ENCODE results near the gene POLA2.

Gene POLA2

GRCh38 chr11:65216830-65217229, 44.9 kb upstream of the POLA2 start:
- no peak for DNase-seq (ENCODE audit: low read depth)
- no peak overlapping the region for H3K4me3 ChIP-seq (ENCODE audit: low read depth, low read length)
- TF ChIP-seq CTCF (IDR thresholded peaks at IDR 0.05; ENCODE audit: insufficient read depth, low read depth, low read length, missing control alignments): no peak

- no peak overlapping the region for H3K4me3 ChIP-seq (ENCODE audit: low read depth, low read length)
- DNase-seq (ENCODE audit: low read depth): no peak
- no peak for TF ChIP-seq CTCF (IDR thresholded peaks at IDR 0.05; ENCODE audit: insufficient read depth, low read depth, low read length, missing control alignments)
These were observed 44.0 kb upstream of the POLA2 start for GRCh38 chr11:65217441-65218423.

GRCh38 chr11:65218446-65218845, 43.3 kb upstream of the POLA2 start:
- no peak for TF ChIP-seq CTCF (IDR thresholded peaks at IDR 0.05; ENCODE audit: insufficient read depth, low read depth, low read length, missing control alignments)
- H3K4me3 ChIP-seq (ENCODE audit: low read depth, low read length): no peak overlapping the region
- no peak for DNase-seq (ENCODE audit: low read depth)

GRCh38 chr11:65219930-65220213, 41.9 kb upstream of the POLA2 start:
- TF ChIP-seq CTCF (IDR thresholded peaks at IDR 0.05; ENCODE audit: insufficient read depth, low read depth, low read length, missing control alignments): no peak
- DNase-seq (ENCODE audit: low read depth): no peak

GRCh38 chr11:65221026-65221425, 40.7 kb upstream of the POLA2 start:
- no peak for TF ChIP-seq CTCF (IDR thresholded peaks at IDR 0.05; ENCODE audit: insufficient read depth, low read depth, low read length, missing control alignments)

More at GRCh38 chr11:65219930-65220213, 41.9 kb upstream of the POLA2 start:
- no peak overlapping the region for H3K4me3 ChIP-seq (ENCODE audit: low read depth, low read length)

GRCh38 chr11:65223011-65223410, 38.8 kb upstream of the POLA2 start:
- TF ChIP-seq CTCF (IDR thresholded peaks at IDR 0.05; ENCODE audit: insufficient read depth, low read depth, low read length, missing control alignments): no peak
- no peak for DNase-seq (ENCODE audit: low read depth)
- no peak overlapping the region for H3K4me3 ChIP-seq (ENCODE audit: low read depth, low read length)

More at GRCh38 chr11:65221026-65221425, 40.7 kb upstream of the POLA2 start:
- no peak for DNase-seq (ENCODE audit: low read depth)
- no peak overlapping the region for H3K4me3 ChIP-seq (ENCODE audit: low read depth, low read length)

GRCh38 chr11:65224930-65225278, 36.9 kb upstream of the POLA2 start:
- no peak overlapping the region for H3K4me3 ChIP-seq (ENCODE audit: low read depth, low read length)
- no peak for TF ChIP-seq CTCF (IDR thresholded peaks at IDR 0.05; ENCODE audit: insufficient read depth, low read depth, low read length, missing control alignments)
- no peak for DNase-seq (ENCODE audit: low read depth)

Measured in GM12865 (cell line).